IMR-90 (cell line): ENCODE results near the gene DENND1A.

ENCODE experiments used
- CTCF ChIP-seq: conservative IDR thresholded peaks from 2 replicates; pipeline ENCODE4 v1.5.1; 2012; ENCODE audit warnings: mild to moderate bottlenecking, low read depth, low read length, improper control_type of control experiment
- ELK1 ChIP-seq: fragments of 150-350 bp; IDR thresholded peaks from 2 replicates; pipeline ENCODE4 v1.6.1; 2016; ENCODE audit warnings: low read depth, mild to moderate bottlenecking, low read length, moderate library complexity, borderline replicate concordance
- MXI1 ChIP-seq: IDR thresholded peaks from 2 replicates; pipeline ENCODE4 v1.6.1; 2012; ENCODE audit warnings: low read depth, mild to moderate bottlenecking, low read length, moderate library complexity, borderline replicate concordance
- RFX5 ChIP-seq: IDR thresholded peaks from 2 replicates; pipeline ENCODE4 v1.8.0; 2012; ENCODE audit warnings: low read depth, mild to moderate bottlenecking, low read length, moderate library complexity
- SMC3 ChIP-seq: fragments of 150-350 bp; IDR thresholded peaks from 2 replicates; pipeline ENCODE4 v1.6.1; 2016; ENCODE audit warnings: low read depth, mild to moderate bottlenecking, antibody characterized with exemption, low read length, moderate library complexity
- TF ChIP-seq, protein P1 (sequence below): fragments of 150-350 bp; IDR thresholded peaks from 2 replicates; pipeline ENCODE4 v1.6.1; 2017; ENCODE audit warnings: mild to moderate bottlenecking, antibody characterized with exemption, low read length, low read depth

- TF ChIP-seq CTCF (no peak), MXI1 (no peak), SMC3 (no peak), ELK1 (no peak), RFX5 (no peak)
- TF ChIP-seq, protein P1, sequence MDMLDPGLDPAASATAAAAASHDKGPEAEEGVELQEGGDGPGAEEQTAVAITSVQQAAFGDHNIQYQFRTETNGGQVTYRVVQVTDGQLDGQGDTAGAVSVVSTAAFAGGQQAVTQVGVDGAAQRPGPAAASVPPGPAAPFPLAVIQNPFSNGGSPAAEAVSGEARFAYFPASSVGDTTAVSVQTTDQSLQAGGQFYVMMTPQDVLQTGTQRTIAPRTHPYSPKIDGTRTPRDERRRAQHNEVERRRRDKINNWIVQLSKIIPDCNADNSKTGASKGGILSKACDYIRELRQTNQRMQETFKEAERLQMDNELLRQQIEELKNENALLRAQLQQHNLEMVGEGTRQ = no peak
Measured at GRCh38 chr9:123925161-123925560, 4.8 kb downstream of the DENND1A start.
